HEK293 (cell line): ENCODE results near the gene CDKAL1.

Experiments
- CTCF ChIA-PET: fragments of 350-600 bp; formaldehyde crosslinking; extraction: SDS; loops from one replicate; lab custom pipeline; 2021; ENCODE audit warnings: antibody characterized with exemption; lab: Yijun Ruan, JAX
- POLR2A ChIA-PET: fragments of 300-600 bp; formaldehyde crosslinking; extraction: SDS; loops from one replicate; lab custom pipeline; 2020; ENCODE audit warnings: antibody characterized with exemption, inconsistent platforms; lab: Yijun Ruan, JAX
- H3K27ac ChIP-seq: fragments of 200-500 bp; sonication (Bioruptor generic); 2 replicates; pipeline ENCODE4 v1.5.1; 2014; ENCODE audit warnings: low read depth, low read length, control low read depth, inconsistent platforms; ENCODE audit errors: extremely low read depth
- H3K36me3 ChIP-seq, 2 experiments: fragments of 200-500 bp in 1 of 2; sonication (Bioruptor generic) in 1 of 2; 1 replicate in 1 of 2; 2 replicates in 1 of 2; pipeline ENCODE4 v1.5.1; 2014 to 2017; ENCODE audit warnings: inconsistent platforms in 2 of 2, low read length in 2 of 2; ENCODE audit not compliant: control insufficient read depth in 2 of 2, insufficient read depth in 1 of 2
- H3K4me1 ChIP-seq: fragments of 200-500 bp; sonication (Bioruptor generic); 2 replicates; pipeline ENCODE4 v1.5.1; 2014; ENCODE audit warnings: mild to moderate bottlenecking, low read length, inconsistent platforms; ENCODE audit not compliant: control insufficient read depth, insufficient read depth
- H3K4me3 ChIP-seq: 2 replicates; pipeline ENCODE4 v1.5.1; 2011; ENCODE audit warnings: low read depth, mild to moderate bottlenecking, control low read depth, low read length, moderate library complexity
- H3K9me3 ChIP-seq: fragments of 200-500 bp; sonication (Bioruptor generic); 2 replicates; pipeline ENCODE4 v1.5.1; 2014; ENCODE audit warnings: low read depth, low read length, inconsistent platforms; ENCODE audit not compliant: control insufficient read depth, insufficient read depth
- RBAK ChIP-seq: fragments of 450-650 bp; formaldehyde crosslinking; IDR thresholded peaks from 2 replicates; pipeline ENCODE4 v1.5.1; 2016; ENCODE audit warnings: missing biosample characterization, missing genetic modification characterization
- SP2 ChIP-seq: fragments of 450-650 bp; formaldehyde crosslinking; IDR thresholded peaks from 2 replicates; pipeline ENCODE4 v1.5.1; 2016; ENCODE audit warnings: missing biosample characterization, missing genetic modification characterization
- SP3 ChIP-seq: fragments of 450-650 bp; formaldehyde crosslinking; IDR thresholded peaks from 2 replicates; pipeline ENCODE4 v1.5.1; 2016; ENCODE audit warnings: missing biosample characterization, missing genetic modification characterization
- ZBTB17 ChIP-seq: fragments of 450-650 bp; formaldehyde crosslinking; IDR thresholded peaks from 2 replicates; pipeline ENCODE4 v1.5.1; 2016; ENCODE audit warnings: missing biosample characterization, missing genetic modification characterization
- ZBTB48 ChIP-seq: fragments of 450-650 bp; formaldehyde crosslinking; IDR thresholded peaks from 2 replicates; pipeline ENCODE4 v1.5.1; 2016; ENCODE audit warnings: missing biosample characterization, missing genetic modification characterization
- ZIC2 ChIP-seq: fragments of 450-650 bp; formaldehyde crosslinking; IDR thresholded peaks from 2 replicates; pipeline ENCODE4 v1.5.1; 2016; ENCODE audit warnings: missing biosample characterization, missing genetic modification characterization
- ZNF221 ChIP-seq: fragments of 450-650 bp; formaldehyde crosslinking; IDR thresholded peaks from 2 replicates; pipeline ENCODE4 v1.5.1; 2017; ENCODE audit warnings: missing biosample characterization, missing genetic modification characterization, borderline replicate concordance
- ZNF501 ChIP-seq: fragments of 450-650 bp; formaldehyde crosslinking; IDR thresholded peaks from 2 replicates; pipeline ENCODE4 v1.5.1; 2016; ENCODE audit warnings: missing biosample characterization, missing genetic modification characterization
- ZNF510 ChIP-seq: fragments of 450-650 bp; formaldehyde crosslinking; IDR thresholded peaks from 2 replicates; pipeline ENCODE4 v1.5.1; 2018; ENCODE audit warnings: mild to moderate bottlenecking, missing genetic modification characterization, missing biosample characterization; ENCODE audit not compliant: insufficient replicate concordance
- ZNF558 ChIP-seq: fragments of 450-650 bp; formaldehyde crosslinking; IDR thresholded peaks from 2 replicates; pipeline ENCODE4 v1.5.1; 2016; ENCODE audit warnings: missing biosample characterization, missing genetic modification characterization
- ZNF561 ChIP-seq: fragments of 450-650 bp; IDR thresholded peaks from 2 replicates; pipeline ENCODE4 v1.5.1; 2018; ENCODE audit warnings: missing biosample characterization, missing genetic modification characterization, borderline replicate concordance
- ZNF571 ChIP-seq: fragments of 450-650 bp; formaldehyde crosslinking; IDR thresholded peaks from 2 replicates; pipeline ENCODE4 v1.5.0; 2017; ENCODE audit warnings: missing biosample characterization, missing genetic modification characterization
- ZNF843 ChIP-seq: fragments of 450-650 bp; formaldehyde crosslinking; IDR thresholded peaks from 2 replicates; pipeline ENCODE4 v1.5.1; 2016; ENCODE audit warnings: missing biosample characterization, missing genetic modification characterization
- ZSCAN23 ChIP-seq: fragments of 450-650 bp; formaldehyde crosslinking; IDR thresholded peaks from 2 replicates; pipeline ENCODE4 v1.5.1; 2016; ENCODE audit warnings: missing biosample characterization, missing genetic modification characterization
- ZXDB ChIP-seq: fragments of 450-650 bp; formaldehyde crosslinking; IDR thresholded peaks from 2 replicates; pipeline ENCODE4 v1.5.1; 2016; ENCODE audit warnings: missing biosample characterization, missing genetic modification characterization
- TF ChIP-seq, protein P1 (sequence below): fragments of 450-650 bp; formaldehyde crosslinking; IDR thresholded peaks from 2 replicates; pipeline ENCODE4 v1.5.1; 2016; ENCODE audit warnings: missing biosample characterization, missing genetic modification characterization
- TF ChIP-seq, protein P2 (sequence below): fragments of 450-650 bp; IDR thresholded peaks from 2 replicates; pipeline ENCODE4 v1.5.1; 2018; ENCODE audit warnings: missing biosample characterization, mild to moderate bottlenecking, missing genetic modification characterization
- TF ChIP-seq, protein P3 (sequence below): fragments of 450-650 bp; formaldehyde crosslinking; IDR thresholded peaks from 2 replicates; pipeline ENCODE4 v1.5.1; 2016; ENCODE audit warnings: missing biosample characterization, missing genetic modification characterization
- TF ChIP-seq, protein P4 (sequence below): fragments of 450-650 bp; formaldehyde crosslinking; IDR thresholded peaks from 2 replicates; pipeline ENCODE4 v1.5.1; 2016; ENCODE audit warnings: missing biosample characterization, missing genetic modification characterization
- TF ChIP-seq, protein P5 (sequence below): fragments of 450-650 bp; formaldehyde crosslinking; IDR thresholded peaks from 2 replicates; pipeline ENCODE4 v1.5.1; 2016; ENCODE audit warnings: missing biosample characterization, missing genetic modification characterization, borderline replicate concordance

Gene CDKAL1

DNA sequence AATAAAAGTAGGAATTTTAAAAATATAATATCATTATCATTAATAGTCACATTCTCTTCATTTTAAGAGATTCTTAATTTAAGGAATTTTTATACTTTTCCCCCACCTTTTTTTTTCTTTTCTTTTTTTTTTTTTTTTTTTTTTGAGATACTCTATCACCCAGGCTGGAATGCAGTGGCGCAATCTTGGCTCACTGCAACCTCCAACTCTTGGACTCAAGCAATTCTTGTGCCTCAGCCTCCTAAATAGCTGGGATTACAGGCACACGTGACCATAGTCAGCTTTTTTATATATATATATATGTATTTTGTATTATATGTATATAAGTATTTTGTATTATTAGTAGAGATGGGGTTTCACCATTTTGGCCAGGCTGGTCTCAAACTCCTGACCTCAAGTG, 457.7 kb downstream of the CDKAL1 start:
- no peak overlapping the region for H3K27ac ChIP-seq
- CTCF ChIA-PET = no interaction called here
- H3K4me3 ChIP-seq = no peak overlapping the region
- POLR2A ChIA-PET = no interaction called here
- no peaks in the 10 kb centered on the region for H3K9me3 ChIP-seq
- H3K4me1 ChIP-seq = 0 out of 2 replicates have a peak, but pooled peaks cover under 1% of the 10 kb centered on the region
- no peaks in the 10 kb centered on the region for H3K36me3 ChIP-seq
- TF ChIP-seq SP3 (tag by site-specific recombination) (no peak), ZIC2 (tag by site-specific recombination) (no peak), ZNF501 (tag by site-specific recombination) (no peak), ZXDB (tag by site-specific recombination) (no peak)

DNA sequence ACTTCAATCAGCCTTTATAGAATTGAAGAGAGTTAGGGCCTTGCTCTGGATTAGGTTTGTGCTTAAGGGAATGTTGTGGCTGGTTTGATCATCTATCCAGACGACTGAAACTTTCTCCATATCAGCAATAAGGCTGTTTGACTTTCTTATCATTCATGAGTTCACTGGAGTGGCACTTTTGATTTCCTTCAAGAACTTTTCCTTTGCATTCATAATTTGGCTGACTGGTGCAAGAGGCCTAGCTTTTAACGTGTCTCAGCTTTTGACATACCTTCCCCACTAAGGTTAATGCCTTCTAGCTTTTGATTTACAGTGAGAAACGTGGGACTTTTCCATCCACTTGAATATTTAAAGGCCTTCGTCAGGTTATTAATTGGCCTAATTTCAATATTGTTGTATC, 461.8 kb downstream of the CDKAL1 start:
- POLR2A ChIA-PET = no interaction called here
- Histone ChIP-seq H3K9me3 (no peaks in the 10 kb centered on the region), H3K4me1 (0 out of 2 replicates have a peak, but pooled peaks cover 3% of the 10 kb centered on the region), H3K4me3 (no peak overlapping the region), H3K27ac (no peak overlapping the region), H3K36me3 (no peaks in the 10 kb centered on the region)
- CTCF ChIA-PET = no interaction called here
- TF ChIP-seq ZNF501 (tag by site-specific recombination) (no peak), ZSCAN23 (tag by site-specific recombination) (no peak), ZNF571 (tag by site-specific recombination) (no peak), ZBTB48 (tag by site-specific recombination) (no peak), ZNF510 (no peak), ZNF221 (tag by site-specific recombination) (no peak), ZNF558 (no peak), ZBTB17 (tag by site-specific recombination) (no peak), ZNF561 (tag by site-specific recombination) (no peak), ZNF843 (tag by site-specific recombination) (no peak), RBAK (tag by site-specific recombination) (no peak), SP2 (tag by site-specific recombination) (no peak)
- TF ChIP-seq, protein P1, sequence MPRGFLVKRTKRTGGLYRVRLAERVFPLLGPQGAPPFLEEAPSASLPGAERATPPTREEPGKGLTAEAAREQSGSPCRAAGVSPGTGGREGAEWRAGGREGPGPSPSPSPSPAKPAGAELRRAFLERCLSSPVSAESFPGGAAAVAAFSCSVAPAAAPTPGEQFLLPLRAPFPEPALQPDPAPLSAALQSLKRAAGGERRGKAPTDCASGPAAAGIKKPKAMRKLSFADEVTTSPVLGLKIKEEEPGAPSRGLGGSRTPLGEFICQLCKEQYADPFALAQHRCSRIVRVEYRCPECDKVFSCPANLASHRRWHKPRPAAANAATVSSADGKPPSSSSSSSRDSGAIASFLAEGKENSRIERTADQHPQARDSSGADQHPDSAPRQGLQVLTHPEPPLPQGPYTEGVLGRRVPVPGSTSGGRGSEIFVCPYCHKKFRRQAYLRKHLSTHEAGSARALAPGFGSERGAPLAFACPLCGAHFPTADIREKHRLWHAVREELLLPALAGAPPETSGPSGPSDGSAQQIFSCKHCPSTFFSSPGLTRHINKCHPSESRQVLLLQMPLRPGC (tag by site-specific recombination) = no peak
- TF ChIP-seq, protein P2, sequence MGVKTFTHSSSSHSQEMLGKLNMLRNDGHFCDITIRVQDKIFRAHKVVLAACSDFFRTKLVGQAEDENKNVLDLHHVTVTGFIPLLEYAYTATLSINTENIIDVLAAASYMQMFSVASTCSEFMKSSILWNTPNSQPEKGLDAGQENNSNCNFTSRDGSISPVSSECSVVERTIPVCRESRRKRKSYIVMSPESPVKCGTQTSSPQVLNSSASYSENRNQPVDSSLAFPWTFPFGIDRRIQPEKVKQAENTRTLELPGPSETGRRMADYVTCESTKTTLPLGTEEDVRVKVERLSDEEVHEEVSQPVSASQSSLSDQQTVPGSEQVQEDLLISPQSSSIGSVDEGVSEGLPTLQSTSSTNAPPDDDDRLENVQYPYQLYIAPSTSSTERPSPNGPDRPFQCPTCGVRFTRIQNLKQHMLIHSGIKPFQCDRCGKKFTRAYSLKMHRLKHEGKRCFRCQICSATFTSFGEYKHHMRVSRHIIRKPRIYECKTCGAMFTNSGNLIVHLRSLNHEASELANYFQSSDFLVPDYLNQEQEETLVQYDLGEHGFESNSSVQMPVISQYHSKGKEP (tag by site-specific recombination) = no peak
- TF ChIP-seq, protein P3, sequence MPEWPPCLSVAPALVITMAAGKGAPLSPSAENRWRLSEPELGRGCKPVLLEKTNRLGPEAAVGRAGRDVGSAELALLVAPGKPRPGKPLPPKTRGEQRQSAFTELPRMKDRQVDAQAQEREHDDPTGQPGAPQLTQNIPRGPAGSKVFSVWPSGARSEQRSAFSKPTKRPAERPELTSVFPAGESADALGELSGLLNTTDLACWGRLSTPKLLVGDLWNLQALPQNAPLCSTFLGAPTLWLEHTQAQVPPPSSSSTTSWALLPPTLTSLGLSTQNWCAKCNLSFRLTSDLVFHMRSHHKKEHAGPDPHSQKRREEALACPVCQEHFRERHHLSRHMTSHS (tag by site-specific recombination) = no peak
- TF ChIP-seq, protein P4, sequence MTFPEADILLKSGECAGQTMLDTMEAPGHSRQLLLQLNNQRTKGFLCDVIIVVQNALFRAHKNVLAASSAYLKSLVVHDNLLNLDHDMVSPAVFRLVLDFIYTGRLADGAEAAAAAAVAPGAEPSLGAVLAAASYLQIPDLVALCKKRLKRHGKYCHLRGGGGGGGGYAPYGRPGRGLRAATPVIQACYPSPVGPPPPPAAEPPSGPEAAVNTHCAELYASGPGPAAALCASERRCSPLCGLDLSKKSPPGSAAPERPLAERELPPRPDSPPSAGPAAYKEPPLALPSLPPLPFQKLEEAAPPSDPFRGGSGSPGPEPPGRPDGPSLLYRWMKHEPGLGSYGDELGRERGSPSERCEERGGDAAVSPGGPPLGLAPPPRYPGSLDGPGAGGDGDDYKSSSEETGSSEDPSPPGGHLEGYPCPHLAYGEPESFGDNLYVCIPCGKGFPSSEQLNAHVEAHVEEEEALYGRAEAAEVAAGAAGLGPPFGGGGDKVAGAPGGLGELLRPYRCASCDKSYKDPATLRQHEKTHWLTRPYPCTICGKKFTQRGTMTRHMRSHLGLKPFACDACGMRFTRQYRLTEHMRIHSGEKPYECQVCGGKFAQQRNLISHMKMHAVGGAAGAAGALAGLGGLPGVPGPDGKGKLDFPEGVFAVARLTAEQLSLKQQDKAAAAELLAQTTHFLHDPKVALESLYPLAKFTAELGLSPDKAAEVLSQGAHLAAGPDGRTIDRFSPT (tag by site-specific recombination) = no peak
- TF ChIP-seq, protein P5, sequence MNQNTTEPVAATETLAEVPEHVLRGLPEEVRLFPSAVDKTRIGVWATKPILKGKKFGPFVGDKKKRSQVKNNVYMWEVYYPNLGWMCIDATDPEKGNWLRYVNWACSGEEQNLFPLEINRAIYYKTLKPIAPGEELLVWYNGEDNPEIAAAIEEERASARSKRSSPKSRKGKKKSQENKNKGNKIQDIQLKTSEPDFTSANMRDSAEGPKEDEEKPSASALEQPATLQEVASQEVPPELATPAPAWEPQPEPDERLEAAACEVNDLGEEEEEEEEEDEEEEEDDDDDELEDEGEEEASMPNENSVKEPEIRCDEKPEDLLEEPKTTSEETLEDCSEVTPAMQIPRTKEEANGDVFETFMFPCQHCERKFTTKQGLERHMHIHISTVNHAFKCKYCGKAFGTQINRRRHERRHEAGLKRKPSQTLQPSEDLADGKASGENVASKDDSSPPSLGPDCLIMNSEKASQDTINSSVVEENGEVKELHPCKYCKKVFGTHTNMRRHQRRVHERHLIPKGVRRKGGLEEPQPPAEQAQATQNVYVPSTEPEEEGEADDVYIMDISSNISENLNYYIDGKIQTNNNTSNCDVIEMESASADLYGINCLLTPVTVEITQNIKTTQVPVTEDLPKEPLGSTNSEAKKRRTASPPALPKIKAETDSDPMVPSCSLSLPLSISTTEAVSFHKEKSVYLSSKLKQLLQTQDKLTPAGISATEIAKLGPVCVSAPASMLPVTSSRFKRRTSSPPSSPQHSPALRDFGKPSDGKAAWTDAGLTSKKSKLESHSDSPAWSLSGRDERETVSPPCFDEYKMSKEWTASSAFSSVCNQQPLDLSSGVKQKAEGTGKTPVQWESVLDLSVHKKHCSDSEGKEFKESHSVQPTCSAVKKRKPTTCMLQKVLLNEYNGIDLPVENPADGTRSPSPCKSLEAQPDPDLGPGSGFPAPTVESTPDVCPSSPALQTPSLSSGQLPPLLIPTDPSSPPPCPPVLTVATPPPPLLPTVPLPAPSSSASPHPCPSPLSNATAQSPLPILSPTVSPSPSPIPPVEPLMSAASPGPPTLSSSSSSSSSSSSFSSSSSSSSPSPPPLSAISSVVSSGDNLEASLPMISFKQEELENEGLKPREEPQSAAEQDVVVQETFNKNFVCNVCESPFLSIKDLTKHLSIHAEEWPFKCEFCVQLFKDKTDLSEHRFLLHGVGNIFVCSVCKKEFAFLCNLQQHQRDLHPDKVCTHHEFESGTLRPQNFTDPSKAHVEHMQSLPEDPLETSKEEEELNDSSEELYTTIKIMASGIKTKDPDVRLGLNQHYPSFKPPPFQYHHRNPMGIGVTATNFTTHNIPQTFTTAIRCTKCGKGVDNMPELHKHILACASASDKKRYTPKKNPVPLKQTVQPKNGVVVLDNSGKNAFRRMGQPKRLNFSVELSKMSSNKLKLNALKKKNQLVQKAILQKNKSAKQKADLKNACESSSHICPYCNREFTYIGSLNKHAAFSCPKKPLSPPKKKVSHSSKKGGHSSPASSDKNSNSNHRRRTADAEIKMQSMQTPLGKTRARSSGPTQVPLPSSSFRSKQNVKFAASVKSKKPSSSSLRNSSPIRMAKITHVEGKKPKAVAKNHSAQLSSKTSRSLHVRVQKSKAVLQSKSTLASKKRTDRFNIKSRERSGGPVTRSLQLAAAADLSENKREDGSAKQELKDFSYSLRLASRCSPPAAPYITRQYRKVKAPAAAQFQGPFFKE (tag by site-specific recombination) = no peak
